ENCODE measurements around the gene KIRREL1.
A peak's percentile ranks its signal among the peaks of the same experiment; 100 is the strongest.

The KIRREL1 gene

DNA sequence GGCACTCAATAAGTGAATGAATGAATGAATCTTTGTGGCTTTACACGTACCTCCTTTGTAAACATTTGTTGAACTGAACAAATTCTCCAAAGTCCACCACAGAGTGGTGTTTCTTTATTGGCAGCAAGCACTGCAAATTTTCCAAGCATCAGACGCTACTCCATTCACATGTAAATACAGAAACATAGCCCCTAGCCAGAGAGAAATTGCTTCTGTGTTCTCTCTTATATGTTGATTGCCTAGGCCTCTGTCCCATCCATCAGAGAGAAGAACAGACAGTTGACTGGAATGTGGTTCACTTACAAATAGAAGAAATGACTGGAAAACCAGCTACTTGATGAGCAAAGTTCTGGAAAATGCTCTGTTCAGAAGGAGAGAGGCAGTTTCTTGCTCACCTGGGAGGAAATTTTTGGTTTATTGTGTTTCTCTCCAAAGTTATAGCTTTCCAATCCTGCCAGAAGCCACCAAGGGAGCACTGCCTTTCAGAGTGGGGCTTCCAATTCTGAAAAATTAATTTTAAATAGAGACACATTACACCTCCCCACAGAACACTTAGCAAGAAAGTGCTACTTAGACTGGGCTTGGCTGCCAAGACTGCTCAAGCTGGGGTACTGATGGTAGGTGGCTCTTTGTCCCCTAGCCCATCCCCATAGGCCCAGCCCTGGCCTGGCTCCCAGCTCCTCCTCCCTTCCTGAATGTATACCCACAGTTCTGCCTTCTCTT lies 18.1 kb upstream of the KIRREL1 start:
- DNase-seq (ENCODE audit: low read depth in 2 of 2) = no peak

- DNase-seq (ENCODE audit: low read depth in 2 of 2) = no peak
Observed at GRCh38 chr1:157976888-157977287, 16.6 kb upstream of the KIRREL1 start.

DNA sequence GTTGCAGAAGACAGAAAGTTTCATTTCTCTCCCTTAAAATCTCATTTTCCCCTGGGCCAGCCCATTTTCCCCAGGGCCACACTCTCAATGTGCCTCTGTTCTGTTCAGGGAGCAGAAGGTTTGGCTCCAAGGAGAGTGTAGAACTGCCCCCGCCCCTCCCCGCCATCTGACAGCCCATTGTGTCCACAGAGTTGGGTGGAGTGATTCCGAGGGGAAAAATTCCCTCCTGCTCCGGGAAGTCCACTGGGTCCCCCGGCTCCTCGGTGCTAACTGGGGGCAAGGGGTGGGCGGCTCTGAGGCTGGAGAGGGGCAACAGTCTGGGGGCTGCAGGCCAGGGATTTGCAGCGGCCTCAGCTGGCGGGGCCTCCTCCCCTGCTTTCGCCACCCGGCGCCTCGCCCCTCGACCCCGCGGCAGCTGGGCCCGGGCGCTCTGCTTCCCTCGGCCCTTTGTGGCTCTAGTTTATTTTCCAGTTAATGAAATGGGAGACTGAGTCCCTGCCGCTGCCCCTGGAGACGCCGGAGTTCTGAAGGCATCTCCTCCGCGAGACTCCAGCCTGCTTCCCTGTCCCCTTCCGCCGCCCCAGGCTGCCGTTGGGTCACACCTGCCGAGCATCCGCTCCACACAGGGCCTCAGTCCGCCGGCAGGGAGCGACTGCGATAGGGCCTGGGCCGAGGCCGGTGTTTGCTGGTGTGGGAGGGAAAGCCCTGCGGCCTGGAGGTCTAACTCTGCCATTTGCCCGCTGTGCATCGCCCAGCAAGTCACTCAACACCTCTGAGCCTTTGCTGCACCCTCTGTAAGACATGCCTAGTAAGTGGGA lies 14.7 kb upstream of the KIRREL1 start:
- no peak for DNase-seq (ENCODE audit: low read depth in 2 of 2)

DNA sequence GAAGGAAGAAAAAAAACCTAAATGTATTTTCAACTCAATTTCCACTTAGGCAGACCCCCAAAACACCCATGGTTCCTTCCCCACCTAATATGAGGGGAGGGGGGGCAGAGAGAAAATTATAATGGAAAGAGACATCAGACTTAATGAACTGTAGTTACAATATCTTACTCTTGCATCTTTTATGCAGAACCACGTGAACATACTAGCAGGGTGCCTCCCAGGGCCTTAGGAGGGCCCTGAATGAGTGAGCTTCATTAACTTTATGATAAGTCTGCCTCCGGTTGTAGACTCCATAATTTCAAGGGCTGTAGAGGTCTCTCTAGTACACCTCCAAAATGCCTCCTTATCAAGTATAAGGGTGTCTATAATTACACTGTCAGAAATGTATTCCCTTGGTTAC lies 11.3 kb upstream of the KIRREL1 start:
- no peak for DNase-seq (ENCODE audit: low read depth in 2 of 2)

DNA sequence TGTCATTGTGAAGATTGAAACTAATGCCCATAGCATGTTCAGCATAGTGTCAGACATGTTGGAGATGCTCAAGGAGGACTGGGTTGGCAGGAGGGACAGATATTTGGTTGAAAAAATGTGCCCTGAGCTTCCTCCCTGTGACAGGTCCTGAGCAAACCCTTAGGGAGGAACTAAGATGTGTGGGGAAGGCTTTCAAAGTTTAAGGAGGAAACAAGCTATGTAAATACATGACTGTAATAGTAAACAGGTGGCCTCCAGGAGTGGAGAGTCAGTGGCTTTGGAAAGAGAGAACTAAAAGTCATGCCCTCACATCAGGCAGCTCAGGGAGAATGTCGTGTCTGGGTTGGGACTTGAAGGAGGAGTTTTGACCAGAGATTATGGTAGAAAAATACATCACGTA lies 9.7 kb upstream of the KIRREL1 start:
- no peak for DNase-seq (ENCODE audit: low read depth in 2 of 2)

DNA sequence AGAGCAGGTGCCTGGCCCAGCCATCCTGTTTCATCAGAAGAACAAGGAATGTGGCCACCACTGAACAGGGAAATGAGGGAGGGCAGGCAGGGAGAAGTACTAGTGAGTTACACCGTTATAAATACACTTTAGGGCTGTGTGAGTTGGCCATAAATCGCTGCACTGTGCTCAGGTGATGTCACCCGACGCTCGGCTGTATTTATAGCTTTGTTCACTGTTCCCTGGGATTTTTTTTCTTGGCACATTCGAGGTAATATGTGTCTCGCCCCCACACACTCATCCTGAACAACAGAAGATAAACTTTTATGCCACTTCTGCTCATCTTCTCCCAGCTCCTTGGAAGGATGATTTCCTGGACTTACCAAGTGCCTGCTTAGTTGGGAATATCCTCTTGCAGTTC lies 9.0 kb upstream of the KIRREL1 start:
- DNase-seq (ENCODE audit: low read depth in 2 of 2) = no peak

DNA sequence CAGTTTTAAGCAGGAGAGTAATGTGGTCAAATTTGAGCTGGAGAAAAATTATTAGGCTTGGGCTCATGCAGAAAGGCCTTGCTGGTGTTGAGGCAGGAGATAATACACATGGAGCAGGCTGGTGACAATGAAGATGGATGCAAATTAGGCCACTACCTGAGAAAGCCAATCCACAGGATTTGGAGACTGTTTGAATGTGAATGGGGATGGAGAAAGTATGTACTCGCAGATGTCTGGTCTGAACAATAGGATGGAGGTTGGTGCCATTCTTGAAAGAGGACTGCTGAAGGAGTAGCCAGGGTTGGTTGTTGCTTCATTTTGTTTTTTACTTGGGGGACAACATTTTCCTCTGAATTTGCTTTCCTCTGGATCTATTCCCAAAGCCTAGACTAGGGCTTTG lies 8.0 kb upstream of the KIRREL1 start:
- DNase-seq (ENCODE audit: low read depth in 2 of 2) = no peak

DNA sequence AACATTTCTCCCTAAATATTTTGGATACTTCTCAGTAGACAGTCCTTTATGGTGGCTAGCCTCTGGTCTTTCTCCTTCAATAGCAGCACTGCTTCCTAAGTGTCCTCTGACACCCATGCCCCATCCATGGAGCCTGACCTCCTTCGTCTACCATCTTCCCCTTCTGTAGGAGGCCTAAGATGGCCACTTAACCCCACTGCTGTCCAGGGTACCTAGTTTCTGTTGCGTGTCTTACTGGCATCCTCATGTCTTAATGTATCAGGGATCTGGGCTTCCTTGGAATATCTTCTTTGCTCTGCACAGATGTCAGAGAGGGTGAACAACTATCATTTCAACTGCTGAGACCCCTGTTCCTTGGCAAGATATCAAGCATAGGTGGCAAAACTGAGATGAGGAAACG lies 5.4 kb upstream of the KIRREL1 start:
- DNase-seq (ENCODE audit: low read depth in 2 of 2) = no peak

GRCh38 chr1:157992031-157992832 lies 1.2 kb upstream of the KIRREL1 start:
- peak in 1 of 2 donors; percentile 4 for DNase-seq (ENCODE audit: low read depth in 2 of 2)

DNA sequence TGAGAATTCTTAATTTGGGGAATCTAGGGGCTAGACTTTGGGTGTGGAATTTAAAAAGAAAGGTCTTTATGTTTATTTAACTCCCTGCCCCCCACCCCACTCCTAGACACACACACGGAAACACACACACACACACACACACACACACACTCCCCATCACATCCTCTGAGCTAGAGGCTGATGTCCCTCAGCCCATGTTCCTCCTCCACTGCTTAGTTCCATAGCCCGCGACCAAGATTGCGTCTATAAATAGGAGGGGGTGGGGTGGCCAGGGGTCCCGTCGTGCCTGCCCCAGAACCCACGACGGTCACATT lies 655 bp upstream of the KIRREL1 start:
- DNase-seq (ENCODE audit: low read depth in 2 of 2) = no peak

DNA sequence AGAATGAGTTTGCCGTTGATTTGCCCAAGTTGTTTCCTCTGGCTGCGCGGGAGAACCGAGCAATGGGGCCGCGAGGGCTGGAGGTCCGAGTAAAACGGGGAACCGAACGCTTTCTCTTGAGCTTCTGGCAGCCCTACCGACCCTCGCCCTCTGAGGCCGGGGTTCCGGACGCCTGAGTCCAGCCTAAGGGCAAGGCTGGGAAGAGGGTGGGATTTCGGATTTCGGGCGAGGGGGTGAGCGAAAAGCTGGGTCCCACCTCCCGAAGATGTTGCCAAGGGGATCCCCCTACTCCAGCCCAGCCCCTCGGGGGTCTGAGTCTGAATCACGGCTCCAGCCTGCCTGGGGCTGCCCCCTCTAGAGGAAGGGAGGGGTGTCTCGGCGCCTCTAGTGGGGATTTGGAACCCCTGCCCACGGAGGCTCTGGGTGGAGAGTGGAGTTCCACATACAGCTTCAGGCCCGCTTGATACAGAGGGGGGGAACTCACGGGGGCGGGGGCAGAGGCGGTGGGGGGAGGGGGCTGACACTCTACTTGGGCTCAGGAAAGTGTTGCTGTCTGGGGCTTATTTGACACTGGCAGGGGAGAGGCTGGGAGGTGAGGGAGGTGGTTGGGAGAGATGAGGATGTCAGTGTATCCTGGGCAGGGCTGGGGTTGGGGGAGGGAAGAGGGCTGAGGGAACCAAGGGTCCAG lies 617 bp downstream of the KIRREL1 start:
- DNase-seq (ENCODE audit: low read depth in 2 of 2) = no peak

GRCh38 chr1:157994704-157995582 lies 1.5 kb downstream of the KIRREL1 start:
- no peak for DNase-seq (ENCODE audit: low read depth in 2 of 2)

DNA sequence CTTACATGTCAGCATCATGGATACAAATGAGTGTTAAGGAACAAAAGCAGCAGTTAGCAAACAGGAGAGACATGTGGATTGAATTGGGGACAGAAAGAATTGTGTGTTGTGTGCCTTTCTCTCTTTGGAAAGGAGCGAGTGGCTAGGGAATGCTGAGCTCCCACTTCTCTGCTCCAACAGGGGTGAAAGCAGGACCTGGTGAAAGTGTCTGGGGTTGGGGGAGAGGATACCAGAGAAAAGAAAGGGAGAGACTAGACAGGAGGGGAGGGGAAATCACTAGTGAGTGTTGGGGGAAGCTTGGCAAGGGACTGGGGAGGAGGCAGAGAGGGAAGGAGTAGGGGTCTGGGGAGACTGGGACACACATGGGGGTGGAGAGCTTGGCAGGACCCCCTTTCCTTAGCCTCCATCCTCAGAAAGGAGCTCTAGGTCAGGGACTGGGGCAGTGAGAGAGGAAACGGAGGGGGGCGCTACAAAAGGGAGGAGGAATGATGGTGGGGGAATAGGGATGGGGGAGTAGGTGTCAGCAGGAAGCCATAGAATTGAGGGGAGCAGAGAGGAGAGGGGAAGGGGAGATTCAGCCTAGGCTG lies 2.2 kb downstream of the KIRREL1 start:
- no peak for DNase-seq (ENCODE audit: low read depth in 2 of 2)

DNA sequence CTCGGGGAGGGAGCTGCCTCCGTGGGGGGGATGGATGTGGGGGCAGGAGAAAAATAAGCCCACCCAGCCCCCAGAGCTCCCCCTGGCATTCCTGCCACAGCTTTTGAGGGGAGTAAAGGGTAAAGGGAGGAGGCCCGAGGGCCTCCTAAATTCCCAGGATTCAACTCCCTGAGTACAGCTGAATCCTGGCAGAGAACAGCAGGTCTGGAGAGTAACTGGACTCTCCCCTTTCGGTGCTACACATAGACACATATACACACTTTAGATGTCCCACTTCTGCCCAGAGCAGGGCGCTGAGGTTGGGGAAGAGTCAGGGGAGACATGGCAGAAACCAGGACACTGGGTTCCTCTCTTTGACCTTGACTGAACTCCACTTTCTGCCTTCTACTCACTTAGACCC lies 3.0 kb downstream of the KIRREL1 start:
- DNase-seq (ENCODE audit: low read depth in 2 of 2) = no peak

GRCh38 chr1:158000507-158000906 lies 7.1 kb downstream of the KIRREL1 start:
- no peak for DNase-seq (ENCODE audit: low read depth in 2 of 2)

DNA sequence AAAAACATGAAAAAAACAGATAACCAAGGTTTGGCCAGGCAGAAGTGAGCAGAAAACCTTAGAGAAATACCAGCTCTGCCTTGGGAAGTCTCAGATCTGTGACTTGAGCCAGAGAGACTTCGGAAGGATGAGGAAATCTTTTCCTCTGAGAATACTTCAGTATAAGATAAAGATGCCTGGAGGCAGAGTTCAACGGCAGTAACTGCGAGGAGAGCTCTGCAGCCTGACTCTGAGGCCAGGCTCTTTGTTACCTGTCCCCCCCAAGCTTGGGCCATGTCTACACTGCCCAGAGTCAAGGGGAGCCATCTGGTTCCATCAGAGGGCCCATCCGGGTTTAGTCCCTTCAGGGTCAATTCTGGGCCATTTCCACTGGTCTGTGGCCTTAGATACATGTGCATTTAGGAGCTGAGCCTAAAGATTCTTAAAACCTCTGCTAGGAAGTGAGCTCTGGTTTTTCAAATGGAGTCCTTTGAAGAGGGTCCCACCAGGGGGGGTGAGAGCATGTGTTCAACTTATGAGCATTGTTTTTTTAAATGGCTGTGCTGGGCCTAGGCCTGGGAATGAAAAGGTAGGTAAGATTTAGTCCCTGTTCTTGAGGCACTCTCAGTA lies 8.7 kb downstream of the KIRREL1 start:
- DNase-seq (ENCODE audit: low read depth in 2 of 2) = no peak

DNA sequence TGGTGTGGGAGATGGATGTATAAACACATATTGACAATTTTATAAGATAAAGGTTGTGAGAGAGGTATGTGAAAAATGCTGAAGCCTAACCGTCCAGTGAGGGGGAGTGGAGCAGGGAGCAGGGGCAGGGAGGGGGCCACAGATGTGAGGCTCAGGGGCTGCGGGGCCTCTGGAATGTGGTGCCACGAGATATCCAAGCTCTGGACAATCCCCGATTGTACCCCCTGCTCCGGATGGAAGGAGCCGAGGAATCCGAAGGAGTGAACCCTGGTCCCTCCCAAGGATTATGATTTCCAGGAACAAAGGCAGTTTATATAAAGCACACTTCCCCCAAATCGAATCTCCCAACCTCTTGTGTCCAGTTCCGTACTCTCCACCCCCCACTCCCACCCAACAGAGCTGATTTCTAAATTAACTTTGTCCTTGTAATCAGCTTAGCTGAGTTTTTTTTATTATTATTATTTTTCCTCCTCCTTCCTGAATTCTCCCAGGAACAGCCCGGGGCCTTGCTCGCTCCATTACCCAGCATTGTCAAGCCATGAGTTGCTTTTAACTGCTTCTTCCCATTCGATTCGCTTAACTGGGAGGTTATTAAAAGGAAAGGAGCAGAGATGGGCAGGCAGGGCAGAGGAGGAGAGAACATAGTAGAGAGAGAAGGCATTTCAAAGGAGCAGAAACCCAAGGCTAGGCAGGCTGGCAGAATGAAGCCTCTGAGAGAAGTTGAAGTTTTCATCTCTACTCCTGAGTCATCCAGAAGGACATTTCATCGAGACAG lies 9.4 kb downstream of the KIRREL1 start:
- DNase-seq (ENCODE audit: low read depth in 2 of 2) = no peak

- no peak for DNase-seq (ENCODE audit: low read depth in 2 of 2)
Observed at GRCh38 chr1:158003406-158003800, 10.0 kb downstream of the KIRREL1 start.

GRCh38 chr1:158005224-158005623 lies 11.8 kb downstream of the KIRREL1 start:
- DNase-seq (ENCODE audit: low read depth in 2 of 2) = no peak

GRCh38 chr1:158007180-158007579 lies 13.7 kb downstream of the KIRREL1 start:
- DNase-seq (ENCODE audit: low read depth in 2 of 2) = no peak

Data from activated CD8-positive, alpha-beta memory T cell treated with anti-CD3 and anti-CD28 coated beads for 4 hours (primary cell).